ENCODE measurements around the gene CD63.

The CD63 gene

GRCh38 chr12:55693323-55694187, 35.3 kb downstream of the CD63 start:
- FAIRE-seq (no peak), DNase-seq (ENCODE audit: insufficient read length, low spot score) (no peak)

- DNase-seq (ENCODE audit: insufficient read length, low spot score) (no peak), FAIRE-seq (no peak)
Observed at GRCh38 chr12:55692631-55693322, 36.0 kb downstream of the CD63 start.

GRCh38 chr12:55688716-55689655, 39.8 kb downstream of the CD63 start:
- no peak for FAIRE-seq
- DNase-seq (ENCODE audit: insufficient read length, low spot score): no peak

GRCh38 chr12:55687746-55688145, 41.1 kb downstream of the CD63 start:
- FAIRE-seq (no peak), DNase-seq (ENCODE audit: insufficient read length, low spot score) (no peak)

- FAIRE-seq (no peak), DNase-seq (ENCODE audit: insufficient read length, low spot score) (no peak)
Observed at GRCh38 chr12:55686366-55687010, 42.3 kb downstream of the CD63 start.

- FAIRE-seq: no peak
- DNase-seq (ENCODE audit: insufficient read length, low spot score): no peak
Observed at GRCh38 chr12:55685671-55686070, 43.1 kb downstream of the CD63 start.

- DNase-seq (ENCODE audit: insufficient read length, low spot score): no peak
- no peak for FAIRE-seq
Observed at GRCh38 chr12:55684761-55685370, 43.9 kb downstream of the CD63 start.

GRCh38 chr12:55683676-55684075, 45.1 kb downstream of the CD63 start:
- FAIRE-seq (no peak), DNase-seq (ENCODE audit: insufficient read length, low spot score) (no peak)

- DNase-seq (ENCODE audit: insufficient read length, low spot score) (no peak), FAIRE-seq (no peak)
Observed at GRCh38 chr12:55682087-55682796, 46.6 kb downstream of the CD63 start.

- FAIRE-seq (no peak), DNase-seq (ENCODE audit: insufficient read length, low spot score) (no peak)
Observed at GRCh38 chr12:55681142-55682077, 47.4 kb downstream of the CD63 start.

GRCh38 chr12:55679691-55680090, 49.1 kb downstream of the CD63 start:
- DNase-seq (ENCODE audit: insufficient read length, low spot score) (no peak), FAIRE-seq (no peak)

GRCh38 chr12:55676707-55677106, 52.1 kb downstream of the CD63 start:
- DNase-seq (ENCODE audit: insufficient read length, low spot score): no peak
- no peak for FAIRE-seq

GRCh38 chr12:55675666-55676065, 53.1 kb downstream of the CD63 start:
- DNase-seq (ENCODE audit: insufficient read length, low spot score): no peak
- no peak for FAIRE-seq

Measured in GM19239 (cell line).